GM23338 (cell line): ENCODE data around the gene ID2. TPM values are rescaled to one million over a fixed set of nuclear protein-coding genes. Genes with fewer than 3 reads are reported as not detected.
"Not testable (repeated sequence)": the region's sequence is repeated elsewhere in the genome, so short reads cannot be mapped to it uniquely, and the experiment has no call there.

Experiments used
- ATAC-seq: fragments of 200-7000 bp; cut with Tn5 transposase; 3 replicates; pipeline ENCODE4 v1.9.1; 2020
- DNase-seq: peaks from one replicate; pipeline ENCODE4 v3.0.0-alpha.2; 2015; ENCODE audit warnings: low spot score
- H2AFZ ChIP-seq: fragments of 200-600 bp; sonication (generic); 2 replicates; pipeline ENCODE4 v1.8.0; 2016; ENCODE audit warnings: antibody characterized with exemption, mild to moderate bottlenecking, moderate library complexity
- H3F3A ChIP-seq: fragments of 200-600 bp; sonication (generic); replicated peaks from 2 replicates; pipeline ENCODE4 v1.8.0; 2017; ENCODE audit warnings: antibody characterized with exemption, mixed run types, low read depth
- H3K27ac ChIP-seq: fragments of 200-600 bp; sonication (generic); 2 replicates; pipeline ENCODE4 v1.6.1; 2016; ENCODE audit warnings: low read depth
- H3K27me3 ChIP-seq: fragments of 200-600 bp; sonication (generic); 2 replicates; pipeline ENCODE4 v1.8.0; 2016; ENCODE audit warnings: mild to moderate bottlenecking, mixed run types, moderate library complexity; ENCODE audit not compliant: insufficient read depth
- H3K36me3 ChIP-seq: fragments of 200-600 bp; sonication (generic); 2 replicates; pipeline ENCODE4 v1.8.0; 2016; ENCODE audit warnings: mild to moderate bottlenecking; ENCODE audit not compliant: insufficient read depth
- H3K4me1 ChIP-seq: fragments of 200-600 bp; sonication (generic); 2 replicates; pipeline ENCODE4 v1.8.0; 2016; ENCODE audit warnings: mild to moderate bottlenecking, moderate library complexity; ENCODE audit not compliant: insufficient read depth
- H3K4me2 ChIP-seq: fragments of 200-600 bp; sonication (generic); 2 replicates; pipeline ENCODE4 v1.7.1; 2017; ENCODE audit warnings: mixed run types
- H3K4me3 ChIP-seq: fragments of 200-600 bp; sonication (generic); 2 replicates; pipeline ENCODE4 v1.6.1; 2016; ENCODE audit warnings: mixed run types
- H3K79me2 ChIP-seq: fragments of 200-600 bp; sonication (generic); replicated peaks from 2 replicates; pipeline ENCODE4 v1.8.0; 2017; ENCODE audit warnings: mild to moderate bottlenecking; ENCODE audit not compliant: insufficient read depth
- H3K9me2 ChIP-seq: fragments of 200-600 bp; sonication (generic); 2 replicates; pipeline ENCODE4 v1.8.0; 2017; ENCODE audit not compliant: insufficient read depth
- H4K20me1 ChIP-seq: fragments of 200-600 bp; sonication (generic); replicated peaks from 2 replicates; pipeline ENCODE4 v1.8.0; 2017; ENCODE audit warnings: mild to moderate bottlenecking; ENCODE audit not compliant: insufficient read depth
- H3K27ac Mint-ChIP-seq: 2 replicates; pipeline ENCODE4 v1.8.0; 2020; ENCODE audit warnings: inconsistent platforms, mild to moderate bottlenecking, moderate library complexity, mixed read lengths
- H3K27me3 Mint-ChIP-seq: 3 replicates; pipeline ENCODE4 v1.8.0; 2022; ENCODE audit warnings: low read depth, mild to moderate bottlenecking, moderate library complexity, mixed read lengths, inconsistent platforms; ENCODE audit not compliant: insufficient read depth, poor library complexity
- H3K36me3 Mint-ChIP-seq: 3 replicates; pipeline ENCODE4 v1.8.0; 2021; ENCODE audit warnings: low read depth, mild to moderate bottlenecking, inconsistent platforms, moderate library complexity, mixed read lengths
- H3K4me1 Mint-ChIP-seq: 3 replicates; pipeline ENCODE4 v1.8.0; 2020; ENCODE audit warnings: mild to moderate bottlenecking, inconsistent platforms, mixed read lengths
- H3K4me3 Mint-ChIP-seq: 3 replicates; pipeline ENCODE4 v1.8.0; 2021; ENCODE audit warnings: moderate library complexity, mild to moderate bottlenecking, inconsistent platforms, mixed read lengths
- H3K9me3 Mint-ChIP-seq: 3 replicates; pipeline ENCODE4 v1.8.0; 2020; ENCODE audit warnings: moderate library complexity, mild to moderate bottlenecking, inconsistent platforms, mixed read lengths
- CREB1 ChIP-seq: fragments of 250-450 bp; sonication (Bioruptor Pico); IDR thresholded peaks from 2 replicates; pipeline ENCODE4 v1.5.0; 2020; ENCODE audit warnings: low read depth, mild to moderate bottlenecking, moderate library complexity
- ETS1 ChIP-seq: IDR thresholded peaks from 2 replicates; pipeline ENCODE4 v1.6.1; 2016; ENCODE audit warnings: antibody characterized with exemption
- EZH2 ChIP-seq: fragments of 200-600 bp; sonication (generic); IDR thresholded peaks from one replicate; pipeline ENCODE4 v1.8.0; 2017; ENCODE audit warnings: antibody characterized with exemption, mild to moderate bottlenecking, low read depth; ENCODE audit not compliant: unreplicated experiment
- EZH2phosphoT487 ChIP-seq: fragments of 200-600 bp; sonication (generic); IDR thresholded peaks from one replicate; pipeline ENCODE4 v1.8.1; 2018; ENCODE audit warnings: antibody characterized with exemption; ENCODE audit not compliant: unreplicated experiment
- JUNB ChIP-seq: IDR thresholded peaks from one replicate; pipeline ENCODE4 v1.6.1; 2016; ENCODE audit warnings: antibody characterized with exemption; ENCODE audit not compliant: unreplicated experiment
- NANOG ChIP-seq: IDR thresholded peaks from 2 replicates; pipeline ENCODE4 v1.6.1; 2016; ENCODE audit warnings: antibody characterized with exemption, borderline replicate concordance
- REST ChIP-seq: IDR thresholded peaks from one replicate; pipeline ENCODE4 v1.6.1; 2018; ENCODE audit warnings: antibody characterized with exemption; ENCODE audit not compliant: unreplicated experiment
- STAT1 ChIP-seq: IDR thresholded peaks from one replicate; pipeline ENCODE4 v1.6.1; 2016; ENCODE audit warnings: antibody characterized with exemption; ENCODE audit not compliant: unreplicated experiment
- ZNF114 ChIP-seq: fragments of 250-450 bp; sonication (Bioruptor Pico); IDR thresholded peaks from 2 replicates; pipeline ENCODE4 v1.5.0; 2020; ENCODE audit warnings: mild to moderate bottlenecking, moderate library complexity
- ZNF462 ChIP-seq: fragments of 250-450 bp; sonication (Bioruptor Pico); IDR thresholded peaks from 2 replicates; pipeline ENCODE4 v1.5.0; 2020; ENCODE audit warnings: mild to moderate bottlenecking, moderate library complexity
- polyA plus RNA-seq: library from polyadenylated mRNA; unstranded; fragments of >200 nt; fragmentation: Nextera tagmentation; extraction: Ambion mirVana; gene quantifications from 2 replicates; pipeline ENCODE4 v1.2.1, GENCODE V29; 2016
- total RNA-seq: library from RNA; depleted of rRNA; stranded (reverse); fragments of >200 nt; shearing (Covaris generic); gene quantifications from 2 replicates; pipeline ENCODE4 v1.2.3, GENCODE V29; 2014

ID2 gene
- total and polyA plus RNA-seq, 2 experiments from 2014 or later = 87.0 to 110 TPM

GRCh38 chr2:8728305-8729015 is 46.6 kb downstream of the ID2 start:
- DNase-seq (no peak), ATAC-seq (no peak)
- no peak overlapping the region for H3K4me3 ChIP-seq
- Mint-ChIP-seq H3K27ac (peak overlapping the region; percentile 28; the same call in 1 of the 2 replicates), H3K27me3 (no peaks in the 10 kb centered on the region), H3K4me1 (peaks cover 4% of the 10 kb centered on the region), H3K36me3 (peaks cover 14% of the 10 kb centered on the region), H3K4me3 (no peak overlapping the region), H3K9me3 (no peaks in the 10 kb centered on the region; the same call in 2 of the 3 replicates)
- no peaks in the 10 kb centered on the region for H3F3A ChIP-seq
- H3K9me2 ChIP-seq = no peaks in the 10 kb centered on the region
- no peak overlapping the region for H2AFZ ChIP-seq
- no peaks in the 10 kb centered on the region for H4K20me1 ChIP-seq
- H3K4me1 ChIP-seq = no peaks in the 10 kb centered on the region
- 0 out of 2 replicates have a peak, but pooled peaks cover 4% of the 10 kb centered on the region for H3K36me3 ChIP-seq
- TF ChIP-seq ZNF114 (CRISPR knock-in tag) (no peak), ZNF462 (CRISPR knock-in tag) (no peak), NANOG (no peak), EZH2phosphoT487 (no peak), ETS1 (no peak), CREB1 (CRISPR knock-in tag) (no peak), EZH2 (no peak), JUNB (no peak), STAT1 (no peak), REST (no peak)
- H3K27me3 ChIP-seq = no peaks in the 10 kb centered on the region
- H3K4me2 ChIP-seq = no peak overlapping the region
- H3K79me2 ChIP-seq = no peaks in the 10 kb centered on the region
- H3K27ac ChIP-seq = no peak overlapping the region

GRCh38 chr2:8729101-8729500 is 47.2 kb downstream of the ID2 start:
- not testable (repeated sequence) for H3K27ac ChIP-seq, H4K20me1 ChIP-seq, H3F3A ChIP-seq, H3K4me3 ChIP-seq, H3K4me2 ChIP-seq, H3K4me1 ChIP-seq, H3K27me3 Mint-ChIP-seq, H2AFZ ChIP-seq, H3K79me2 ChIP-seq, H3K4me1 Mint-ChIP-seq, H3K27me3 ChIP-seq, H3K27ac Mint-ChIP-seq, ATAC-seq, DNase-seq, H3K4me3 Mint-ChIP-seq, H3K9me3 Mint-ChIP-seq, H3K36me3 ChIP-seq, H3K9me2 ChIP-seq
- H3K36me3 Mint-ChIP-seq = peaks cover 18% of the 10 kb centered on the region
